Measurements from ENCODE around the gene RASA4.
"Not testable (repeated sequence)": the region's sequence is repeated elsewhere in the genome, so short reads cannot be mapped to it uniquely, and the experiment has no call there.

RASA4 gene

DNA sequence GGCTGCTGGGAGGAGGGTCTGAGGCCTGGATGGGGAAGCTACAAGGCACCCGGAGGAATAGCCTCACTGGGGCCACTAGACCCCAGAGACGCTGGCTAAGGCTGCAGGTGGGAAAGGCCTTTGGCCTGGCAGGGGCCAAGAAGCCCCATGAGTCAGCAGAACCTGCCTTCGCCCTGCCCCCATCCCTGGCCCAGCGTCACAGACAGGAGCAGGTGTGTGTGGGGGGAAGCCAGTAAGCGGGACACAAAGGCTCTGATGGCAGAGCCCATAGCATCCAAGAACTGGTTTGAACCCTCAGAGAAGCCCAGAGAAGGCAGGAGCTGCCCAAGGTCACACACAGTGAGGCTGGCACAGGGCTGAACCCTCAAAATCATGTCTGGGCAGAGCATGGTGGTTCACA, 9.7 kb downstream of the RASA4 start:
- not testable (repeated sequence) for DNase-seq (ENCODE audit: low read depth in 1 of 2, low spot score in 1 of 2)

DNA sequence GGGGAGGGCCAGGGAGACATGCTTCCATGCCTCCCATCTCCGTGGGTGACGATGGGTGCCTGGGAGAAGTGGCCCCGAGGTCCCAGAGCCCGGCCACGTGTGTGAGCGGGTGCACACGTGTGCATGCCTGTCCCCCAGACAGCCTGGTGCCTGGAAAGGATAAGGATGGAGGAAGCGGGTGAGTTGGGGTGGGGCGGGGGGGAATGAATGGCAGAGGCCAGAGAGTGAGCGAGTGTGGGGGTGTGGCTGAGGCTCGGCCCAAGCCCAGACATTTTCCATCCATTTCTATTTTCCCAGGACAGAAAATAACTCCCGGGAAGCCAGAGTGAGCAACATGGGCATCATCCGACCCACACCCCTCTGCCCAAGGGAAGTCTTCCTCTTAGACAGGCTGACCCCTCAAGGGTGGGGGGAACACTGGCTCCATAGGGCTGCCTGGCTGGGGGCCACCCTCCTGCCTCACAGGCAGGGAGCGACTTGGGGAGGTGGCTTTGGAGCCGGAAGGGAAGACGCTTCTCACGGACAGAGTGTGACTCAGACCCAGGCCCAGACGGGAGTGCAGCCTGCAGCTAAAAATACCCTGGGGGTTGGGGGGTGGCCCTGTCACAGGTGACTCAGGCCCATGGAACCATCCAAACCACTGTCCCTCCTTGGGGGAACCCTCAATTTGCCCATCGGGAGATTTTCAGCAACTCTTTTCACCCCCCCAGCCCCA, 12.0 kb downstream of the RASA4 start:
- DNase-seq (ENCODE audit: low read depth in 1 of 2, low spot score in 1 of 2), result not testable (repeated sequence)

DNA sequence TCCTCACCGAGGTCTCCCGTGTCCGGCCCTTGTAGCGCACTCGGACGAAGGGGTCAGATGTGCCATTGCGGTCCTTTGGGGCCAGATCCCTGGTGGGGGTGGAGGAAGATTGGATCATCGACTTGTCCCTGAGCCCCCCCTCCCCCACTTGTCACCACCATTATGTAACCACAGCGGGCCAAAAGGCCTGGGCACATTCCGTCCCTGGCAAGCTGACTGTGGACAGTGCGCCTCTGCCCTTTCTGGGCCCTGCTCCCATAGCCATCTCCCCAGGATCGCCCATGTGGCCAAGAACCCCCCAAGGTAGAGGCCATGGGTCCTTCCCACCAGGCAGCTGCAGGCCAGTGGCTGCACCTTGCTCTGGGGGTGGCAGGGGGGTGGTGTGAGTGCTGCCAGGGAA, 14.2 kb downstream of the RASA4 start:
- not testable (repeated sequence) for DNase-seq (ENCODE audit: low read depth in 1 of 2, low spot score in 1 of 2)

DNA sequence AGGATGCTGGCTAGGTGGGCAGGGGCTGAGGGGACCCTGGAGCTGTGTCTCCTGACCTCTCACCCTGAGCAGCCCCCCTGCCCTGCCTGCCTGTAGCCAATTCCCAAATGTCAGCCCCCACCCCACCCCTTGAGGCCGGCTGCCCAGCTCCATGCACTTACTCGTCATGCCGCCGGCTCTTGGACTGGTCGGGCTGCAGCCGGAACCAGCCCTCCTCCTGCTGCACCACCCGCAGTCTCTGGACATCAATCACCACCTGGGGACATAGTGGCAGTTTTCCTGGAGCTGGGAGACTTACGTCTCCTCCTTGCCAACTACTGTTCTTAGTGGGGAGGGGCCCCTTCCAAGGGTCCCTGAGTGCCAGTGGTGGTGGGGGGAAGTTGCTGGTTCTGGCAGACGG, 16.9 kb downstream of the RASA4 start:
- not testable (repeated sequence) for DNase-seq (ENCODE audit: low read depth in 1 of 2, low spot score in 1 of 2)

DNA sequence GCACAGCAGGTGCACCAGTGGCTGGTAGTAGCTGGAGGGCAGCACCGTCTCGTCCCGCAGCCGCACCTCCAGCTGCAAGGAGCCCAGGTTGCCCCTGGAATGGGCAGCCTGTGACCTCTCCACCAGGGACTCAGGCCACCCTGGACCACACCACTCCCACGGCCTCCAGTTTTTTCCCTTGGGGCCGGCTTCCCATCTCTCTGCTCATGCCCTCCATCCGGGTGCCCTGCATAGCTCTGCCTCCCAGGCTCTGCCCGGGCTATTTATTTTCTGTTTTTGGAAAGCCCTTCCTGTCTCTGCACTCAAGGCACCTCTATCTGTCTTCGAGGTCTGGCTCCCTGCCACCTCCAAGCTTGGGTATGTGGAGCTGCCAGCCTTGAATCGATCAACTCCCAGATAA, 20.5 kb downstream of the RASA4 start:
- DNase-seq (ENCODE audit: low read depth in 1 of 2, low spot score in 1 of 2), result not testable (repeated sequence)

DNA sequence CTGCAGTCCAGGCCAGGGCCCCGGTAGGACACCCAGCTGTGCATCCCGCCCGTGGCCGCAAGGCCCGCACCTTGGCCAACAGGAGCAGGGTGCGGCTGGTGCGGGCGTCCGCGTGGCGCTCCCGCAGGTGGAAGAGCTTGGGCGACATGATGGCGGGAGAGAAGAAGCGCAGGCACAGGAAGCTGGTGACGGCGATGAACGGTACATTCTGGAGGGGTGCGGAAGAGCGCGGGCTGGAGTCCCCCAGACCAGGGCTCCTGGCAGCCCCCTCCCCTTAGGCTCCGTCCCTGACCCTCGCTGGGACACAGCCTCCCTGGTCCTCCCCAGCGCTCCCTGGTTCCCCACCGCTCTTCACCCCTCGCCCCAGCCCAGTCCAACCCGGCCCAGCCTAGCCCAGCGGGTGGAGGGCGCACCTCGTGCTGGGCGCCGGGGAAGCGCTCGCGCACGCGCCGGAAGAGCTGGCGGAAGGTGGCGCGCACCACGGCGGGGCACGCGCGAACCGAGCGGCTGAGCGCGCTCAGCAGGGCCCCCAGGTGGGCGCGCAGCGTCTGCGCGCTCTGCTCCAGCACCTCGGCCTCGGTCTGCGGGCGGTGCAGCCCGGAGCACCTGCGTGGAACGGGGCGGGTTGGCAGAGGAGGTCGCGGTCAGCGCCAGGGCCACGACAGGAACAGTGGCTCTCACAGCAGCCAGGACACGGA, 22.8 kb downstream of the RASA4 start:
- not testable (repeated sequence) for DNase-seq (ENCODE audit: low read depth in 1 of 2, low spot score in 1 of 2)

DNA sequence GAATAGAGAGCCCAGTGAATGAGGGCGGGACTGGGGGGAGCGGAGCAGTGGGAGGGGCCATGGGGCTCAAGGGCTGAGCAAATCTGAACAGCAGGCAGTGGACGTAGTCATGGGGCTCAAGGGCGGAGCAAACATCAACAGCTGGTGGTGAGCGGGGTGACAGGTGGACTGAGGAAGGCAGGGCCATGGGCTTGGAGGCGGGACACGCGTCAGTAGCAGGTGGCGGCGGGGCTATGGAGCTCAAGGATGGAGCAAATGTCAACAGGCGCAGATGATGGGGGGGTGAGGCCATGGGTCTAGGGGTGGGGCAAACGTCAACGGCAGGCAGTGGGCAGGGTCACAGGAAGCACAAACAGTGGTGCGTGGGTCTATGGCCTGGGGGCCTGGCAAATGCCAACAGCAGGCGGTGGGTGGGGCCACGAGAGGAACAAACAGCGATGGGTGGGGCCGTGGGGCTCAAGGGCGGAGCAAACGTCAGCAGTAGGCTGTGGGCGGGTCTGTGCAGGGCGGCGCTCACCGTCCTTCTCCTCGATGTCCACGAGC, 24.0 kb downstream of the RASA4 start:
- not testable (repeated sequence) for DNase-seq (ENCODE audit: low read depth in 1 of 2, low spot score in 1 of 2)

DNA sequence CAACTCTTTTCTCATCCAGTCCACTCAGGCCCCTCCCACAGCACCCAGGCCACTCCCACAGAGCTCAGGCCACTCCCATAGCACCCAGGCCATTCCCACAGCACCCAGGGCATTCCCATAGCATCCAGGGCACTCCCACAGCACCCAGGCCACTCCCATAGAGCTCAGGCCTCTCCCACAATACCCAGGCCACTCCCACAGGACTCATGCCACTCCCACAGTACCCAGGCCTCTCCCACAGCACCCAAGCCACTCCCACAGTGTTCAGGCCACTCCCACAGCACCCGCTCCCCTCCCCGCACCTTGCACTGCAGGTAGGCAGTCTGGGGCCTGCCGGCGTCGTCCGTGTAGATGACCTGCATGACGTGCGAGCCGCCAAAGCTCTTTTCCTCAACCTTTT, 26.7 kb downstream of the RASA4 start:
- not testable (repeated sequence) for DNase-seq (ENCODE audit: low read depth in 1 of 2, low spot score in 1 of 2)

DNA sequence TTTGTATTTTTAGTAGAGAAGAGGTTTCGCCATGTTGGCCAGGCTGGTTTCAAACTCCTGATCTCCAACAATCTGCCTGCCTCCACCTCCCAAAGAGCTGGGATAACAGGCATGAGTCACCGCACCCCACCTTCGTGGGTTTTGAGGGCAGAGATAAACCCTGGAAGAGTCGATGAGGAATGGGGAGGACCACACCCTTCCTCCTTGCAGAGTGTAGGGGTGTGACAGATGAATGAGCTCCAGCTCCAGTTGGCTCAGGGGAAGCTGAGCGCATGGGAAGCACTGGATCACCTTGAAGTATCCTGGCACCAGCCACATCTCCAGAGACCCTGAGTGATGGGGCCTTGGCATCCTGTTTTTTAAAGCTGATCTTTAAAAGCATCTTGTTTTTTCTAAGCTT, 33.1 kb downstream of the RASA4 start:
- not testable (repeated sequence) for DNase-seq (ENCODE audit: low read depth in 1 of 2, low spot score in 1 of 2)

DNA sequence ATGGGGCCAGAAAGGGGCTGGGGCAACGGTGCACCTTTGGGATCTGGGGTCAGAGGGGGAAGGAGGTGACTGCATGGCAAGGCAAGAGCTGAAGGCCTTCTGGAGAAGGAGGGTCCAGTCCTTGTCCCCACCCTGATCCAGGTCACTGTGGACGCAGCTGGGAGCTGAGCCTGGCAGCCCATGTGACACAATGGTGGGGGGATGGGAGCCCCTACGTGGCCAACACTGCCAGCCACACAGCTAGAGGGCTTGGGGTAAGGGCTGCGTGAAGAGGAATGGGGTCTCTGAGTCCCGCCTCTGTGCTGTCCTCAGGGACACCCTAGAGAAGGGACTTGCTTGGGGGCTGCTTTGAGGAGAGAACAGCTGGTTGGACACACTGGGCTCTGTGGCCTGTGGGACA, 34.8 kb downstream of the RASA4 start:
- not testable (repeated sequence) for DNase-seq (ENCODE audit: low read depth in 1 of 2, low spot score in 1 of 2)

DNA sequence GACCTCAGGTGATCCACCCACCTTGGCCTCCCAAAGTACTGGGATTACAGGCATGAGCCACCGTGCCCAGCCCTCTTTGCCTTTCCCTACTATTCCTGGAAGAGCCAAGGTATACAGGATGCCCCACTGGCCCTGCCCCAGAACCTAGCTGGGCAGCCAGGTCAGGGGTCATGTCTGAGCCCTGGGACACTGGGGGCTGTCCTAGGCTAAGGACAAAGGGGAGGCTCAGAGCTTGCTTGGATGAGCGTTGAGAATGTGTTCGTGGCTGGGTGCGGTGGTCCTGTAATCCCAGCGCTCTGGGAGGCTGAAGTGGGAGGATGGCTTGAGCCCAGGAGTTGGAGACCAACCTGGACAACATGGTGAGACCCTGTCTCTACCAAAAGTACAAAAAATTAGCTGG, 38.1 kb downstream of the RASA4 start:
- not testable (repeated sequence) for DNase-seq (ENCODE audit: low read depth in 1 of 2, low spot score in 1 of 2)

DNA sequence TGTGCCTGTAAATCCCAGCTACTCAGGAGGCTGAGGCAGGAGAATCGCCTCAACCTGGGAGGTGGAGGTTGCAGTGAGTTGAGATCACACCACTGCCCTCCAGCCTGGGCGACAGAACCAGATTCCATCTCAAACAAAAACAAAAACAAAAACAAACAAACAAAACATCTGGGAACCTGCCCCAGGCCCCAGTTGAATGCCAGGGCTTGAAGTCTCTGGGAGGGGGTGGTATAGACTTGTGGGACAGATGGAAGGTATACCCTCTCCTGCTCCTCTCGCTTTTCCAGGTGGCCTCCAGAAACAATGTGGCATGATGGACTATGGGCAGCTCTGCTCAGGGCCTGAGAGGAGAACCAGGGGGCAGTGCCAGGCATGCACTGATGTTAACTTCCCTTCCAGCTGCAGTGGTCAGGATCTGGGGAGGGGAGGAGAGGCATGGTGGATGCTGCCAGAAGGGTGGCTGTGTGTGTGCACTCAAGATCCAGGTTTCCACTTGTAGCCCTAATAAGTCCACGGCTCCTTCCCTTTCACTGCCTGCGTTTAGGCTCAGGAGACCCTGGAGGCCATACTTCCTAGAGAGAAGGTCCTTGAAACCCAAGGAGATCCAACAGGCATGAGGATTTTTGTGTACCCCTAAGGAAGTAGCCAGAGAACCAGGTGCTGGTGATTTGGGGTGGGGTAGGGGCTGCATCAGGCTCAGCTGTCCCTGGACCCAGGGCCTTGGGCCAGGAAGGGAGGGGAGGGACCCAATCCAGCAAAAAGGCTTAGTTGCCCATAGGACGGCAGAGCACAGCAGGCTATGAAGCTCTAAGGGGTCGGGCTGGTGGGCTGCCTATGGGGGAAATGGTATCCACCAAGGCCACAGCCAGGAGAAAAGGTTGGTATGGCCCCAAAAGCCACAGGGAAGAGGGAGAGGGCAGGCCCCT, 39.0 kb downstream of the RASA4 start:
- not testable (repeated sequence) for DNase-seq (ENCODE audit: low read depth in 1 of 2, low spot score in 1 of 2)

DNA sequence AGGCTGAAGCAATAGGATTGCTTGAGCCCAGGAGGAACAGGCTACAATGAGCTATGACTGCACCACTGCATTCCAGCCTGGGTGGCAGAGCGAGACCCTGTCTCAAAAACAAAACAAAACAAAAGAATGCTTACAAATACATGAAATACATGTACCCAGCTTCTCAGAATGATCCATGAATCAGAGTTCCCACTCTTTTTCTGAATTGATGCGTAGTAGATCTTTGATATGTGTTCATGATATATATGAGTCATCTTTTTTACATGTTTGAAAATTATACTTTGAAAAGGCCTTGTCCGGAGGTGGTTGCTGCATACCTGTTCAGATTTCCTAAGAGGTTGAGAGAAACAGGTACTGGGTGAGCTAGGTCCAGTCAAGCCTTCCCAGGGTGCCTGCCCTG, 40.2 kb downstream of the RASA4 start:
- not testable (repeated sequence) for DNase-seq (ENCODE audit: low read depth in 1 of 2, low spot score in 1 of 2)

DNA sequence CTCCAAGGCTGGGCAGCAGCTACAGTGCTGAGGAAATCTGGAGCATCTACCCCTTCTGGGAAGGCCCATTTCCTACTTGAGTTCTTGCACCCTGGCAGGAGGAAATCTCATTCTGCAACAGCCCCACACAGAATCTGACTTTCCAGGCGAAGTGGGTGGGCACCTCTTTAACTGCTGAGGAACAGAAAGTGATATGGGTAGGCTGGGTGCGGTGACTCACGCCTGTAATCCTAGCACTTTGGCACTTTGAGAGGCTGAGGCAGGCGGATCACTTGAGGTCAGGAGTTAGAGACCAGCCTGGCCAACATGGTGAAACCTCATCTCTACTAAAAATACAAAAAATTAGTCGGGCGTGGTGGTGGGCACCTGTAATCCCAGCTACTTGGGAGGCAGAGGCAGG, 41.9 kb downstream of the RASA4 start:
- DNase-seq (ENCODE audit: low read depth in 1 of 2, low spot score in 1 of 2), result not testable (repeated sequence)

DNA sequence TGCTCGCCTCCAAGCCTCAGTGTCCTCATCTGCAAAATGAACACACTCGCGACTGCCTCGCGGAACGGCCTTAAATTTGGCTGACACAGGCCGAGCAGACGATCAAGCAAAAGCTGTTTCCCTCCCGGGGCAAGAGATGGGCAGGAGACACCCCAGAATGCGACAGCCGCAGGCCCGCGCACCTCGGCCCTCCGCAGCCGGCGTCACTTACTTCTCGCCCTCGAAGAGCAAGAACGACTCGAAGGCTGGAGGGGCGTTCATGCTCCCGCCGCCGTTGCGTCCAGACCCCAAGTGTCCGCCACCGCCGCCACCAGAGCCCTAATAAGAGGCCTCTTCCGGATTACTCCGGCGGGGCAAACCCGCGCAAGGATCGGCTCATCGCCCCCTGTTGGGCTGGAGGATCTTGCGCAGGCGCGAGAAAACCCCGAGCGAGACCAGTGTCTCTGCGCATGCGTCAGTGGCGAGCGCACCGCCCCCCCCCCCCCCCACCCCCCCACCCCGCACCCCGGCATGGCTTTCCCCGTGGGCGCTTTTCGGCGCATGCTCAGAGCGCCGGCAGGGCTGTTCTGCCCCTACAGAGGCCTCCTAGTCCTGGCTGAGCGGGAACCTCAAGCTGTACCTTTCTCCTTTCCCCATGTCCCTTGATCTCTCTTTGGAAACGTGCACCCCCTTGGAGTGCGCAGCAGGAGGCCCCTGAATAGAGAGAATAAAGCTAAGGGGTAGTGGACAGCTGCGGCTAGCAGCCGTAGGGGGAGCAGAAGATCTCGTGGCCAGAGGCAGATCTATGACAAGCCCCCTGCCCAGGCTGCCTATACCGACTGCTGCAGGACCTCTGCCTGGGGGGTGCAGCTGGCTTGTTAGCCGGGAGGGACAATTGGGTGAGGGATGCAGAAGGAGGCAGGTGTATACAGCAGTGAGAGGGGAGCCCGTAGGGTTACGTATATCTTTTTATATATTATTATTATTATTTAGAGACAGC, 44.0 kb downstream of the RASA4 start, which contains the start of gene POLR2J3:
POLR2J3 (minus strand) TSS at position 323 of the 979 bp plus-strand sequence; CDS start at position 261, 62 bp downstream.
- DNase-seq (ENCODE audit: low read depth in 1 of 2, low spot score in 1 of 2), result peak; percentile 100

DNA sequence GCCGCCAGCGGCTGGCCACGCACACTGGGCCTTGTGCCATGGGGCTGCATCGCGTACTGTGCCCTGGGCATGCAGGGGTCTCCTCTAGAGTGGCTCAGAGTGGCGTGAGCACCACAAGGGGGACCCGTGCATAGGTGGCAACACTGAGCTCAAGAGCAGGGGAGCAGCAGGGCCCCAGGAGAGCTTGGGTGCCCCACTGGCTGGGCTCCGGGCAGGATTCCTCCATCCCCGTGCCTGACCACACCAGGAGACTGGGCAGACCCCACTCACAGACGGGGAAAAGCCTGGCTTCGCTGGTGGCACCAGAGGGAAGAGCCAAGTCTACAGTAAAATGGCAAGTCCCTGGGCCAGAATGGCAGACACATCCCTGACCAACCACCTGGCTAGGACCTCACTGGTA, 47.9 kb downstream of the RASA4 start:
- DNase-seq (ENCODE audit: low read depth in 1 of 2, low spot score in 1 of 2), result not testable (repeated sequence)

DNA sequence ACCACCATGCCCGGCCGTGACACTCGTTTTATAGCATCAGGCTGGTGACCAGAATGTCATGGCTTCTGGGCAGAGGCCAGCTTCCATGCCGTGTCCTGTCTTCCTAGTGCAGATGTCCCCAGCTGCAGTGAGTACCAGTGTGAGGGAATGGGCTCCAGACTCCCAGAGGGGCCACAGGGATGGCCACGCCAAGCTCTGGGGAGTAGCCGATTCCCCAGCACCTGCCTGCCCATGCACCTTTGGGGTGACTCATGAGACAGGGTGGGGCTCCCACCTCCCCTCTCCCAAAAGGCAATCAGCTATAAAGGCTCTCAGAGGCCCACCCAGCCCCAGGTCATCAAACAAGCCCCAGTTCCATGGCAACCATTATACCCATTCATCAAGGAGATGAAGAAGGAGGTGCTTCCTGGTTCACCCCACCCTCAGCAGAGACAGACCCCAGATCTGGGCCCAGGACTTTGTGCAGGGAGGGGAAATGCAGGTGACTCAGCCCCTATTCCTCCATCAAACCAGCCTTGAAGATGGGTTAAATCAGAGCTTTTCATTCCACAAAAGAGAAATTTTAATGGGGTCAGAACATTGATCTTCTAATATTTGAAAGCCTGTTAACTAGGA, 65.6 kb downstream of the RASA4 start, which contains the start of gene SPDYE2:
SPDYE2 (plus strand) TSS at position 419 of the 615 bp plus-strand sequence. CDS start 2,030 bp downstream, outside the sequence.
- not testable (repeated sequence) for DNase-seq (ENCODE audit: low read depth in 1 of 2, low spot score in 1 of 2)

DNA sequence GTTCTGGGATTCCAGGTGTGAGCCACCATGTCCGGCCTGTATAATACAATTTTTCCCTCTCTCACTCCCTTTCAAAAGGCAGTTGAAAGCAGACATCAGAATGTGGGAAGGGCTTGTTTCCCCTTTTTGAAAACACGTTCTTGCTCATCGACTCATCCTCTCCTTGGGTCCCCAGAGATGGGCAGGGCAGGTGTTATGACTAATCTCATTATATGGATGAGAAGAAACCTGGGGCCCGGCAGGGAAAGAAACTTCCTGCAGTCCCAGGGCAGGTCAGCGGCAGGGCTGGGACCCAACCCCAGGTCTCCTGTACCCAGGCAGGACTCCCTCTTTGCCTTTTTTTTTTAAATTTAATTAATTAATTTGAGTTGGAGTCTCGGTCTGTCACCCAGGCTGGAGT, 70.2 kb downstream of the RASA4 start:
- not testable (repeated sequence) for DNase-seq (ENCODE audit: low read depth in 1 of 2, low spot score in 1 of 2)

DNA sequence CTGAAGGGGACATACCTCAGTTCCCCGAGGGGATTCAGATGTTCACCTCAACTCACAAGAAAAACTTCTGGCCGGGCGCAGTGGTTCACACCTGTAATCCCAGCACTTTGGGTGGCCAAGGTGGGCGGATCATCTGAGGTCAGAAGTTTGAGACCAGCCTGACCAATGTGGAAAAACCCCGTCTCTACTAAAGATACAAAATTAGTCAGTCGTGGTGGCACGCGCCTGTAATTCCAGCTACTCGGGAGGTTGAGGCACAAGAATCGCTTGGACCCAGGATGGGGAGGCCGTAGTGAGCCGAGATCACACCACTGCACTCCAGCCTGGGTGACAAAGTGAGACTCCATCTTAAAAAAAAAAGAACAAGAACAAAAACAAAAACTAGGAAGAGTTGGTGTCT, 71.3 kb downstream of the RASA4 start:
- DNase-seq (ENCODE audit: low read depth in 1 of 2, low spot score in 1 of 2), result not testable (repeated sequence)
